HepG2 (cell line): Measurements from ENCODE around the gene HCFC2. TPM values are rescaled to one million over a fixed set of nuclear protein-coding genes. Genes with fewer than 3 reads are reported as not detected.
A peak's percentile ranks its signal among the peaks of the same experiment; 100 is the strongest.

ENCODE experiments used
- ATAD3A ChIP-seq: sonication (generic); formaldehyde crosslinking; IDR thresholded peaks from 2 replicates; pipeline ENCODE4 v1.4.0; 2020; ENCODE audit warnings: missing genetic modification reagents
- ETV5 ChIP-seq: IDR thresholded peaks from 2 replicates; pipeline ENCODE4 v1.6.1; 2018; ENCODE audit warnings: missing biosample characterization, missing genetic modification reagents, inconsistent platforms, borderline replicate concordance
- FOXC1 ChIP-seq: sonication (generic); formaldehyde crosslinking; IDR thresholded peaks from 2 replicates; pipeline ENCODE4 v1.8.0; 2022; ENCODE audit warnings: mild to moderate bottlenecking, missing genetic modification reagents, borderline replicate concordance
- GTF3A ChIP-seq: sonication (generic); formaldehyde crosslinking; conservative IDR thresholded peaks from 2 replicates; pipeline ENCODE4 v1.4.0; 2020; ENCODE audit warnings: mild to moderate bottlenecking, missing genetic modification reagents
- IRF2 ChIP-seq: IDR thresholded peaks from 2 replicates; pipeline ENCODE4 v1.6.1; 2018; ENCODE audit warnings: missing genetic modification reagents, missing compliant biosample characterization
- MZF1 ChIP-seq: sonication (generic); formaldehyde crosslinking; IDR thresholded peaks from 2 replicates; pipeline ENCODE4 v1.8.1; 2023; ENCODE audit warnings: mild to moderate bottlenecking, missing genetic modification reagents, borderline replicate concordance
- NFE2L1 ChIP-seq: sonication (generic); formaldehyde crosslinking; IDR thresholded peaks from 2 replicates; pipeline ENCODE4 v1.4.0; 2020; ENCODE audit warnings: missing genetic modification reagents, mild to moderate bottlenecking, borderline replicate concordance
- POGZ ChIP-seq: sonication (generic); formaldehyde crosslinking; IDR thresholded peaks from 2 replicates; pipeline ENCODE4 v1.4.0; 2020; ENCODE audit warnings: mild to moderate bottlenecking, missing genetic modification reagents
- SMYD3 ChIP-seq: sonication (generic); formaldehyde crosslinking; IDR thresholded peaks from 2 replicates; pipeline ENCODE4 v1.8.1; 2023; ENCODE audit warnings: mild to moderate bottlenecking, missing genetic modification reagents
- ZFP36L2 ChIP-seq: sonication (generic); formaldehyde crosslinking; IDR thresholded peaks from 2 replicates; pipeline ENCODE4 v1.4.0; 2020; ENCODE audit warnings: missing genetic modification reagents
- ZHX1 ChIP-seq: sonication (generic); formaldehyde crosslinking; IDR thresholded peaks from 2 replicates; pipeline ENCODE4 v1.8.1; 2022; ENCODE audit warnings: low read depth, mild to moderate bottlenecking, missing genetic modification reagents
- ZNF24 ChIP-seq: fragments of 450-650 bp; IDR thresholded peaks from 2 replicates; pipeline ENCODE4 v1.6.1; 2017; ENCODE audit warnings: antibody characterized with exemption, mild to moderate bottlenecking
- ZNF260 ChIP-seq: sonication (generic); formaldehyde crosslinking; IDR thresholded peaks from 2 replicates; pipeline ENCODE4 v1.4.0; 2020; ENCODE audit warnings: missing genetic modification reagents, low read depth, mild to moderate bottlenecking, borderline replicate concordance
- ZNF335 ChIP-seq: sonication (generic); formaldehyde crosslinking; IDR thresholded peaks from 2 replicates; pipeline ENCODE4 v1.4.0; 2020; ENCODE audit warnings: missing genetic modification reagents
- ZNF446 ChIP-seq: sonication (generic); formaldehyde crosslinking; IDR thresholded peaks from 2 replicates; pipeline ENCODE4 v1.5.0; 2020; ENCODE audit warnings: mild to moderate bottlenecking, missing genetic modification reagents
- ZNF574 ChIP-seq: sonication (generic); formaldehyde crosslinking; IDR thresholded peaks from 2 replicates; pipeline ENCODE4 v1.4.0; 2020; ENCODE audit warnings: missing genetic modification reagents
- ZNF768 ChIP-seq: sonication (generic); formaldehyde crosslinking; IDR thresholded peaks from 2 replicates; pipeline ENCODE4 v1.4.0; 2020; ENCODE audit warnings: missing genetic modification reagents
- ZZZ3 ChIP-seq: sonication (generic); formaldehyde crosslinking; IDR thresholded peaks from 2 replicates; pipeline ENCODE4 v1.4.0; 2020; ENCODE audit warnings: missing genetic modification reagents, mild to moderate bottlenecking, borderline replicate concordance
- polyA plus RNA-seq, 8 experiments: library from polyadenylated mRNA; depleted of rRNA in 3 of 8; stranded (reverse) in 7 of 8; unstranded in 1 of 8; fragments of >200 nt; fragmentation: Illumina TruSeq in 4 of 8; extraction: Trizol in 4 of 8; gene quantifications; 2 replicates each; pipeline versions ENCODE4 v1.2.1 to v1.2.3, GENCODE V29; 2011 to 2016; ENCODE audit warnings: low read depth in 4 of 8, missing spikeins in 1 of 8, mixed read lengths in 1 of 8; ENCODE audit not compliant: insufficient read depth in 1 of 8
- total RNA-seq, 5 experiments: library from RNA; depleted of rRNA; stranded (reverse); fragments of >200 nt; fragmentation: Illumina TruSeq; extraction: Trizol; gene quantifications; 2 replicates each; pipeline ENCODE4 v1.2.3, GENCODE V29; 2016; ENCODE audit warnings: low read depth in 1 of 5
- TF ChIP-seq, protein P1 (sequence below): sonication (generic); formaldehyde crosslinking; IDR thresholded peaks from 2 replicates; pipeline ENCODE4 v1.4.0; 2020; ENCODE audit warnings: mild to moderate bottlenecking, missing genetic modification reagents
- TF ChIP-seq, protein P2 (sequence below): IDR thresholded peaks from 2 replicates; pipeline ENCODE4 v1.6.1; 2016

The HCFC2 gene
- total and polyA plus RNA-seq, 2 of the 13 experiments (the other 11 are each of a cell fraction or from before 2014, with no cell fraction given), result 3.7 to 4.9 TPM

GRCh38 chr12:104064031-104064841 is at the start of gene HCFC2 (continued):
- TF ChIP-seq NFE2L1 (CRISPR knock-in tag) (no peak), ZNF768 (CRISPR knock-in tag) (peak; percentile 37; the same call in 1 of the 2 replicates), POGZ (CRISPR knock-in tag) (peak; percentile 87; the same call in 1 of the 2 replicates), ZNF446 (CRISPR knock-in tag) (no peak), ZNF335 (0 out of 2 replicates have a peak, but pooled peaks have one; percentile 42), FOXC1 (CRISPR knock-in tag) (peak; percentile 48), ZHX1 (CRISPR knock-in tag) (peak; percentile 44; the same call in 1 of the 2 replicates), ZNF574 (CRISPR knock-in tag) (peak; percentile 82), ZNF260 (CRISPR knock-in tag) (no peak), ATAD3A (CRISPR knock-in tag) (no peak), ZZZ3 (CRISPR knock-in tag) (0 out of 2 replicates have a peak, but pooled peaks have one; percentile 39), MZF1 (CRISPR knock-in tag) (no peak), GTF3A (CRISPR knock-in tag) (peak; percentile 15; the same call in 1 of the 2 replicates), ZNF24 (no peak), SMYD3 (CRISPR knock-in tag) (no peak), IRF2 (CRISPR knock-in tag) (no peak), ETV5 (no peak), ZFP36L2 (CRISPR knock-in tag) (no peak)
- TF ChIP-seq, protein P1, sequence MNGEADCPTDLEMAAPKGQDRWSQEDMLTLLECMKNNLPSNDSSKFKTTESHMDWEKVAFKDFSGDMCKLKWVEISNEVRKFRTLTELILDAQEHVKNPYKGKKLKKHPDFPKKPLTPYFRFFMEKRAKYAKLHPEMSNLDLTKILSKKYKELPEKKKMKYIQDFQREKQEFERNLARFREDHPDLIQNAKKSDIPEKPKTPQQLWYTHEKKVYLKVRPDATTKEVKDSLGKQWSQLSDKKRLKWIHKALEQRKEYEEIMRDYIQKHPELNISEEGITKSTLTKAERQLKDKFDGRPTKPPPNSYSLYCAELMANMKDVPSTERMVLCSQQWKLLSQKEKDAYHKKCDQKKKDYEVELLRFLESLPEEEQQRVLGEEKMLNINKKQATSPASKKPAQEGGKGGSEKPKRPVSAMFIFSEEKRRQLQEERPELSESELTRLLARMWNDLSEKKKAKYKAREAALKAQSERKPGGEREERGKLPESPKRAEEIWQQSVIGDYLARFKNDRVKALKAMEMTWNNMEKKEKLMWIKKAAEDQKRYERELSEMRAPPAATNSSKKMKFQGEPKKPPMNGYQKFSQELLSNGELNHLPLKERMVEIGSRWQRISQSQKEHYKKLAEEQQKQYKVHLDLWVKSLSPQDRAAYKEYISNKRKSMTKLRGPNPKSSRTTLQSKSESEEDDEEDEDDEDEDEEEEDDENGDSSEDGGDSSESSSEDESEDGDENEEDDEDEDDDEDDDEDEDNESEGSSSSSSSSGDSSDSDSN, result peak; percentile 62
- TF ChIP-seq, protein P2, sequence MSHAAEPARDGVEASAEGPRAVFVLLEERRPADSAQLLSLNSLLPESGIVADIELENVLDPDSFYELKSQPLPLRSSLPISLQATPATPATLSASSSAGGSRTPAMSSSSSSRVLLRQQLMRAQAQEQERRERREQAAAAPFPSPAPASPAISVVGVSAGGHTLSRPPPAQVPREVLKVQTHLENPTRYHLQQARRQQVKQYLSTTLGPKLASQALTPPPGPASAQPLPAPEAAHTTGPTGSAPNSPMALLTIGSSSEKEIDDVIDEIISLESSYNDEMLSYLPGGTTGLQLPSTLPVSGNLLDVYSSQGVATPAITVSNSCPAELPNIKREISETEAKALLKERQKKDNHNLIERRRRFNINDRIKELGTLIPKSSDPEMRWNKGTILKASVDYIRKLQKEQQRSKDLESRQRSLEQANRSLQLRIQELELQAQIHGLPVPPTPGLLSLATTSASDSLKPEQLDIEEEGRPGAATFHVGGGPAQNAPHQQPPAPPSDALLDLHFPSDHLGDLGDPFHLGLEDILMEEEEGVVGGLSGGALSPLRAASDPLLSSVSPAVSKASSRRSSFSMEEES (CRISPR knock-in tag), result 0 out of 2 replicates have a peak, but pooled peaks have one; percentile 67
